ENCODE data around the gene KCNK5.

The KCNK5 gene

GRCh38 chr6:39151211-39151610, 78.1 kb downstream of the KCNK5 start:
- H3K4me3 ChIP-seq (ENCODE audit: low read depth, low read length): no peak overlapping the region
- no peak for DNase-seq (ENCODE audit: low read depth, low spot score)
- CTCF ChIA-PET: no interaction called here
- no peak for TF ChIP-seq CTCF (IDR thresholded peaks at IDR 0.05; ENCODE audit: insufficient read depth, low read length, missing control alignments)
- POLR2A ChIA-PET: no interaction called here

- no peak for DNase-seq (ENCODE audit: low read depth, low spot score)
- ChIA-PET CTCF (no interaction called here), POLR2A (no interaction called here)
- no peak overlapping the region for H3K4me3 ChIP-seq (ENCODE audit: low read depth, low read length)
- TF ChIP-seq CTCF (IDR thresholded peaks at IDR 0.05; ENCODE audit: insufficient read depth, low read length, missing control alignments): no peak
These were observed 84.6 kb downstream of the KCNK5 start for GRCh38 chr6:39144481-39145173.

GRCh38 chr6:39143238-39143930, 85.9 kb downstream of the KCNK5 start:
- POLR2A ChIA-PET: no interaction called here
- DNase-seq (ENCODE audit: low read depth, low spot score): no peak
- CTCF ChIA-PET: no interaction called here
- no peak overlapping the region for H3K4me3 ChIP-seq (ENCODE audit: low read depth, low read length)
- no peak for TF ChIP-seq CTCF (IDR thresholded peaks at IDR 0.05; ENCODE audit: insufficient read depth, low read length, missing control alignments)

- POLR2A ChIA-PET: no interaction called here
- no peak for TF ChIP-seq CTCF (IDR thresholded peaks at IDR 0.05; ENCODE audit: insufficient read depth, low read length, missing control alignments)
- no peak overlapping the region for H3K4me3 ChIP-seq (ENCODE audit: low read depth, low read length)
- CTCF ChIA-PET: no interaction called here
- DNase-seq (ENCODE audit: low read depth, low spot score): no peak
These were observed 88.6 kb downstream of the KCNK5 start for GRCh38 chr6:39140556-39141167.
